CD4-positive, alpha-beta T cell (primary cell): ENCODE results near the gene SGIP1. TPM values are rescaled to one million over a fixed set of nuclear protein-coding genes. Genes with fewer than 3 reads are reported as not detected.

Experiments
- ATAC-seq: fragments of 200-7000 bp; cut with Tn5 transposase; one replicate; pipeline ENCODE4 v1.10.0; 2022; ENCODE audit warnings: mild to moderate bottlenecking; ENCODE audit not compliant: poor library complexity
- CTCF ChIA-PET: fragments of 350-600 bp; sonication (Branson Sonifier 250); formaldehyde crosslinking; loops from one replicate; lab custom pipeline; 2021; ENCODE audit warnings: antibody characterized with exemption, inconsistent platforms; lab: Charles Lee
- POLR2A ChIA-PET: fragments of 350-600 bp; sonication (Branson Sonifier 250); formaldehyde crosslinking; loops from one replicate; lab custom pipeline; 2021; ENCODE audit warnings: antibody characterized with exemption, inconsistent platforms; lab: Charles Lee
- DNase-seq, 14 experiments: peaks; one replicate each; pipeline ENCODE4 v3.0.0-alpha.2; 2013 to 2020; ENCODE audit warnings: mixed read lengths in 2 of 14
- H3K27ac ChIP-seq, 2 donors: one replicate each; pipeline versions ENCODE4 v1.5.1 to v1.7.0; 2013; ENCODE audit warnings: low read length in 2 of 2, low read depth in 1 of 2, mild to moderate bottlenecking in 1 of 2
- H3K27me3 ChIP-seq, 2 experiments: 1 replicate in 1 of 2; 2 replicates in 1 of 2; pipeline versions ENCODE4 v1.6.1 to v1.7.0; 2013; ENCODE audit warnings: low read length in 2 of 2, control low read depth in 1 of 2, mild to moderate bottlenecking in 1 of 2, moderate library complexity in 1 of 2; ENCODE audit not compliant: insufficient read depth in 2 of 2, control insufficient read depth in 1 of 2
- H3K36me3 ChIP-seq: one replicate; pipeline ENCODE4 v1.6.1; 2013; ENCODE audit warnings: low read length, control low read depth; ENCODE audit not compliant: insufficient read depth
- H3K4me1 ChIP-seq: one replicate; pipeline ENCODE4 v1.6.1; 2013; ENCODE audit warnings: low read length, control low read depth; ENCODE audit not compliant: insufficient read depth
- H3K4me3 ChIP-seq: one replicate; pipeline ENCODE4 v1.5.1; 2013; ENCODE audit warnings: mild to moderate bottlenecking, low read length, moderate library complexity
- H3K9me3 ChIP-seq, 2 experiments: 1 replicate in 1 of 2; 2 replicates in 1 of 2; pipeline versions ENCODE4 v1.6.1 to v1.7.0; 2013; ENCODE audit warnings: low read length in 2 of 2, mild to moderate bottlenecking in 2 of 2, control low read depth in 1 of 2, moderate library complexity in 1 of 2; ENCODE audit not compliant: control insufficient read depth in 1 of 2, insufficient read depth in 1 of 2
- H3K27ac Mint-ChIP-seq: one replicate; pipeline ENCODE4 v1.8.0; 2020; ENCODE audit warnings: mixed read lengths
- H3K27me3 Mint-ChIP-seq: one replicate; pipeline ENCODE4 v1.8.0; 2021; ENCODE audit warnings: mixed read lengths
- H3K36me3 Mint-ChIP-seq: one replicate; pipeline ENCODE4 v1.8.0; 2021; ENCODE audit warnings: low read depth, mixed read lengths
- H3K4me1 Mint-ChIP-seq: one replicate; pipeline ENCODE4 v1.8.0; 2021; ENCODE audit warnings: low read depth, mixed read lengths
- H3K4me3 Mint-ChIP-seq: one replicate; pipeline ENCODE4 v1.8.0; 2020; ENCODE audit warnings: mild to moderate bottlenecking, mixed read lengths
- H3K9me3 Mint-ChIP-seq: one replicate; pipeline ENCODE4 v1.8.0; 2020; ENCODE audit warnings: mixed read lengths
- intact Hi-C, 2 experiments: fragments of 100-400 bp; cut with DNase I in 1 of 2; cut with micrococcal nuclease in 1 of 2; formaldehyde crosslinking; loops; one replicate each; pipeline versions ENCODE4 v1.15.1 to v1.9.0; 2023 to 2025; cut with DNase I, micrococcal nuclease
- total RNA-seq, 174 experiments: library from RNA in 2 of 174; stranded (reverse) in 2 of 174; gene quantifications; one replicate each; pipeline ENCODE4 v1.2.3 and lab custom pipeline; 2021 to 2026
- TF ChIP-seq, protein P1 (sequence below): fragments of 200-600 bp; IDR thresholded peaks from one replicate; pipeline ENCODE4 v1.8.0; 2022; ENCODE audit warnings: antibody characterized with exemption, mild to moderate bottlenecking

Gene SGIP1
- total RNA-seq, 2 experiments from 2014 or later: 0.84 TPM; not detected in 1

DNA sequence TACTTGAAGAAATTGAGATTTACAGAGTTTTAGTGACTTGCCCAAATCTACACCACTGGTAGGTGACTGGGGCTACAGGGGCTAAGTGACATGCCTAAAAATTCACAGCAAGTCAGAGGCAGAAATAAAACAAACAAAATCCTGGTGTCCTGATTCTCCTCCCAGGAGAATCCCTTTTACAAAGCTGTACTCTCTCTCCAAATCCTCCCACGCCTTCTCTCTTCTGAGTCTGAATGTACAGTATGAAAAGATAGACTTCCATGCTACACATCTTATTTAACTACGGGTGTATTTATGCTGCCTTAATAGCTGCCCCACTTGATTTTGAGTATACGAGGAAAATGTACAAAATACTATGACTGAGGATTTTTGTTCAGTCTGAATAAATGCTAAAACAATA, 65.4 kb downstream of the SGIP1 start:
- H3K27me3 ChIP-seq: no peaks in the 10 kb centered on the region
- DNase-seq (no peak), ATAC-seq (no peak)
- CTCF ChIA-PET: no interaction called here
- no peak overlapping the region for H3K27ac ChIP-seq
- no peaks in the 10 kb centered on the region for H3K4me1 ChIP-seq
- no peak overlapping the region for H3K27ac Mint-ChIP-seq
- TF ChIP-seq, protein P1, sequence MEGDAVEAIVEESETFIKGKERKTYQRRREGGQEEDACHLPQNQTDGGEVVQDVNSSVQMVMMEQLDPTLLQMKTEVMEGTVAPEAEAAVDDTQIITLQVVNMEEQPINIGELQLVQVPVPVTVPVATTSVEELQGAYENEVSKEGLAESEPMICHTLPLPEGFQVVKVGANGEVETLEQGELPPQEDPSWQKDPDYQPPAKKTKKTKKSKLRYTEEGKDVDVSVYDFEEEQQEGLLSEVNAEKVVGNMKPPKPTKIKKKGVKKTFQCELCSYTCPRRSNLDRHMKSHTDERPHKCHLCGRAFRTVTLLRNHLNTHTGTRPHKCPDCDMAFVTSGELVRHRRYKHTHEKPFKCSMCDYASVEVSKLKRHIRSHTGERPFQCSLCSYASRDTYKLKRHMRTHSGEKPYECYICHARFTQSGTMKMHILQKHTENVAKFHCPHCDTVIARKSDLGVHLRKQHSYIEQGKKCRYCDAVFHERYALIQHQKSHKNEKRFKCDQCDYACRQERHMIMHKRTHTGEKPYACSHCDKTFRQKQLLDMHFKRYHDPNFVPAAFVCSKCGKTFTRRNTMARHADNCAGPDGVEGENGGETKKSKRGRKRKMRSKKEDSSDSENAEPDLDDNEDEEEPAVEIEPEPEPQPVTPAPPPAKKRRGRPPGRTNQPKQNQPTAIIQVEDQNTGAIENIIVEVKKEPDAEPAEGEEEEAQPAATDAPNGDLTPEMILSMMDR: no peak
- no peak overlapping the region for H3K4me3 Mint-ChIP-seq
- POLR2A ChIA-PET: no interaction called here
- H3K36me3 ChIP-seq: no peaks in the 10 kb centered on the region
- no peaks in the 10 kb centered on the region for H3K36me3 Mint-ChIP-seq
- H3K9me3 ChIP-seq: no peaks in the 10 kb centered on the region
- H3K4me3 ChIP-seq: no peak overlapping the region
- no peaks in the 10 kb centered on the region for H3K4me1 Mint-ChIP-seq
- intact Hi-C loops: no loop called here
- no peaks in the 10 kb centered on the region for H3K9me3 Mint-ChIP-seq
- peaks cover 29% of the 10 kb centered on the region for H3K27me3 Mint-ChIP-seq

DNA sequence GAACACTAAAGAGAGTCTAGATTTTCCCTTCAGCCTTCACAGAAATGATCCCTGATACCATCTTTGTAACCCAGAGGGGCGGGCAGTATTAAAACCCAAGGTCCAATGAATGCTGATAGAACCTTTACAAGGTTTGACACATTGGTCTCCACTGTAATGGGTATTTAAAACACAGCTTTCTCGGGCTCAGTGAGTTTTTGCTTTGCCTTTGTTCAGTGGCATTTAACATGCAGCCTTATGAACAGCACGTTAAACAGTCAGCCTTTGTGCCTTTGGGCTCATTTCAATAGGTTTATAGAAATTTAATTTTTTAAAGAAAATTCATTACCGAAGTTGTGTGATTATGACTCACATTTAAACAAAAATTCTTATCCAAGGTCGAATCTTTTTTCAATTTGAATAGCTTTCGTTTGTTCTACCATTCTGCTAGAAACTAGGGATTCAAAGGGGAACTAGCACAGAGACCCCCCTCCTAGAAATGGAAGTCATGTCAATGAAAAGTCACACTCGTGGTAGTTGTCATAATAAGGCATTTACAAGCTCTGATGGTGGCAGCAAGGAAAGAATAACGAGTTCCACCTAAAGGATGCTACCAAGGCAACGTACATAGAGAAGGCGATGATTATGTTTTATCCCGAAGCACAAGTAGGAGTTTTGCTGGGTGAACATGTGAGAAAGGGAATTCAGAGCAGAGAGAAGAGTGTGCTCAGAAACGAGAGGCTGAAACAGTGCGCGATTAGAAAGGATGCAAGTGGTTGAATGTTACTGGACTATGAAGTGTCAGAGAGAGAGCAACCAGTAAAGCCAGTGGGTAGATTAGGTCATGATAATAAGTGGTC, 66.2 kb downstream of the SGIP1 start:
- Histone ChIP-seq H3K27ac (no peak overlapping the region), H3K27me3 (no peaks in the 10 kb centered on the region), H3K36me3 (no peaks in the 10 kb centered on the region), H3K4me3 (no peak overlapping the region), H3K9me3 (no peaks in the 10 kb centered on the region), H3K4me1 (no peaks in the 10 kb centered on the region)
- intact Hi-C loops: no loop called here
- TF ChIP-seq, protein P1: no peak
- H3K27me3 Mint-ChIP-seq: peaks cover 34% of the 10 kb centered on the region
- DNase-seq (no peak), ATAC-seq (no peak)
- ChIA-PET POLR2A (no interaction called here), CTCF (interaction anchor here (1.1 kb wide), 1 partner anchor 12 kb away, joined by 3 read pairs; no protein-coding TSS in a partner anchor)
- no peak overlapping the region for H3K4me3 Mint-ChIP-seq
- H3K9me3 Mint-ChIP-seq: no peaks in the 10 kb centered on the region
- no peaks in the 10 kb centered on the region for H3K36me3 Mint-ChIP-seq
- no peaks in the 10 kb centered on the region for H3K4me1 Mint-ChIP-seq
- H3K27ac Mint-ChIP-seq: no peak overlapping the region

DNA sequence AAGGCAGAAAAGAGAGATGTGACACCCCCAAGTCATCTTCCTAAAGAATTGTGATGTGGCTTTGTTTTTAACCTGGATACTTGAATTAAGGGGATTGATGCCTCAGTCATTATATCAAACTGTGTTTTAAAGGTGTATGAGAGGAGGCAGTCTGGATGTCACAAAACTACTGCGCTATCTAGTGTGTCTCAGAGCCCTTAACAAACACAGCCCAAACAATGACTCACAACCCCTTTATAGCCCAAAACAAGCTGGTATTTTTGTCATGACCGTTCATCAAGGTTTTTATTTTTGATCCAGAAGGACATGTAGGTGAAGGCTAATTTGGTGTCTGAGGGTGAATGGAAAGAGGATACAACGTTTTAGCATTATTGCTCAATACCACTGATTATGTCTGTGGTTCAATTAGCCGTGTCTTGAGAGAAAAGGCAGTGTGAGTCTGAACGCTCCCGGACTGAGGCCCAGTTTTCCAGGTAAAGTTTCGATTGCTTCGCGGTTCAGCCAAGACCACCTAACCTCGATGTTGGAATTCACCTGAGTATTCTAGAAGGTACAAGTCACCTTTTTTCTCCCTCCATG, 71.6 kb downstream of the SGIP1 start:
- H3K4me1 Mint-ChIP-seq: no peaks in the 10 kb centered on the region
- H3K27me3 ChIP-seq: no peaks in the 10 kb centered on the region
- no peaks in the 10 kb centered on the region for H3K36me3 ChIP-seq
- DNase-seq: no peak
- H3K27ac Mint-ChIP-seq: no peak overlapping the region
- ChIA-PET CTCF (no interaction called here), POLR2A (no interaction called here)
- intact Hi-C loops: no loop called here
- H3K9me3 ChIP-seq: no peaks in the 10 kb centered on the region
- no peaks in the 10 kb centered on the region for H3K4me1 ChIP-seq
- no peaks in the 10 kb centered on the region for H3K9me3 Mint-ChIP-seq
- no peak overlapping the region for H3K4me3 ChIP-seq
- no peak overlapping the region for H3K4me3 Mint-ChIP-seq
- peaks cover 16% of the 10 kb centered on the region for H3K27me3 Mint-ChIP-seq
- no peaks in the 10 kb centered on the region for H3K36me3 Mint-ChIP-seq
- no peak overlapping the region for H3K27ac ChIP-seq
- no peak for ATAC-seq
- TF ChIP-seq, protein P1: no peak
